ENCODE data around the gene KCNT2.

DNA sequence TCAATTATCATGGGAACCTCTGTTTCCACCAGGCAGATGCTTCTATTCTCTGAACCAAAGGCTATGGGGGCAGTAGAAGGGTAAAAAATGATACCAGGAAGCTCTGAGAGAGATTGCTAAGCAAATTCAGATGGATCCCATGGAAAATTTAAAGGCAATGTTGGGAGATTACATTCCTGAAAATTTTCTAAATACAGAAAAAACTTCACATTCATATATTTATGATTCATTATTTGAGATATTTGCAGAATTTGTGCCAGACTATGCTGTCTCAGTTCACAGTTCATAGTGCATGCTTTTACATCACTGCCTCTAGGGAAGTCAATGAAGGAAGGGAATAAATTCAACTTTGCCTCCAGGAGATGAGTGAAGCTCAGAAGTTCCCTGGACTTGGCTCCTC, 57.5 kb downstream of the KCNT2 start:
- TF ChIP-seq, protein P1, sequence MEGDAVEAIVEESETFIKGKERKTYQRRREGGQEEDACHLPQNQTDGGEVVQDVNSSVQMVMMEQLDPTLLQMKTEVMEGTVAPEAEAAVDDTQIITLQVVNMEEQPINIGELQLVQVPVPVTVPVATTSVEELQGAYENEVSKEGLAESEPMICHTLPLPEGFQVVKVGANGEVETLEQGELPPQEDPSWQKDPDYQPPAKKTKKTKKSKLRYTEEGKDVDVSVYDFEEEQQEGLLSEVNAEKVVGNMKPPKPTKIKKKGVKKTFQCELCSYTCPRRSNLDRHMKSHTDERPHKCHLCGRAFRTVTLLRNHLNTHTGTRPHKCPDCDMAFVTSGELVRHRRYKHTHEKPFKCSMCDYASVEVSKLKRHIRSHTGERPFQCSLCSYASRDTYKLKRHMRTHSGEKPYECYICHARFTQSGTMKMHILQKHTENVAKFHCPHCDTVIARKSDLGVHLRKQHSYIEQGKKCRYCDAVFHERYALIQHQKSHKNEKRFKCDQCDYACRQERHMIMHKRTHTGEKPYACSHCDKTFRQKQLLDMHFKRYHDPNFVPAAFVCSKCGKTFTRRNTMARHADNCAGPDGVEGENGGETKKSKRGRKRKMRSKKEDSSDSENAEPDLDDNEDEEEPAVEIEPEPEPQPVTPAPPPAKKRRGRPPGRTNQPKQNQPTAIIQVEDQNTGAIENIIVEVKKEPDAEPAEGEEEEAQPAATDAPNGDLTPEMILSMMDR (IDR thresholded peaks at IDR 0.05), result no peak
- TF ChIP-seq POLR2A (IDR thresholded peaks at IDR 0.05), result no peak

All from Peyer's patch (tissue), 4 donors.